SK-N-SH (cell line): ENCODE results near the gene TMEM92. TPM values are rescaled to one million over a fixed set of nuclear protein-coding genes. Genes with fewer than 3 reads are reported as not detected.

ENCODE experiments used
- CTCF ChIA-PET: fragments of 300-600, 350-600 bp; formaldehyde crosslinking; extraction: SDS; loops from one replicate; lab custom pipeline; 2021; lab: Yijun Ruan, JAX
- POLR2A ChIA-PET: fragments of 350-600 bp; sonication (Branson Sonifier 250); formaldehyde crosslinking; extraction: SDS; loops from one replicate; lab custom pipeline; 2020; ENCODE audit warnings: antibody characterized with exemption, inconsistent platforms; lab: Yijun Ruan, JAX
- DNase-seq: peaks from one replicate; pipeline ENCODE4 v3.0.0; 2012
- H2AFZ ChIP-seq: fragments of 200-600 bp; sonication (generic); 2 replicates; pipeline ENCODE4 v1.8.1; 2016; ENCODE audit warnings: antibody characterized with exemption, mild to moderate bottlenecking, low read depth
- H3F3A ChIP-seq: fragments of 200-600 bp; sonication (generic); replicated peaks from 2 replicates; pipeline ENCODE3; 2016; ENCODE audit warnings: antibody characterized with exemption, mild to moderate bottlenecking; ENCODE audit not compliant: insufficient read depth
- H3K27ac ChIP-seq, 2 experiments: fragments of 200-500 bp in 1 of 2; fragments of 200-600 bp in 1 of 2; sonication (Bioruptor generic) in 1 of 2; sonication (generic), shearing (Covaris generic) in 1 of 2; 2 replicates each; pipeline versions ENCODE4 v1.5.1 to v1.6.1; 2014 to 2016; ENCODE audit warnings: low read depth in 2 of 2, inconsistent platforms in 1 of 2, low read length in 1 of 2, mild to moderate bottlenecking in 1 of 2, mixed read lengths in 1 of 2
- H3K27me3 ChIP-seq: fragments of 200-600 bp; sonication (generic), shearing (Covaris generic); 2 replicates; pipeline ENCODE4 v1.6.1; 2016; ENCODE audit warnings: mixed run types; ENCODE audit not compliant: insufficient read depth
- H3K36me3 ChIP-seq, 2 experiments: fragments of 200-500 bp in 1 of 2; fragments of 200-600 bp in 1 of 2; sonication (Bioruptor generic) in 1 of 2; sonication (generic) in 1 of 2; replicated peaks in 1 of 2; 2 replicates each; pipeline versions ENCODE3 to v1.5.1; 2014 to 2016; ENCODE audit warnings: low read length in 1 of 2, mild to moderate bottlenecking in 1 of 2; ENCODE audit not compliant: insufficient read depth in 2 of 2, control insufficient read depth in 1 of 2
- H3K4me1 ChIP-seq, 2 experiments: fragments of 200-500 bp in 1 of 2; fragments of 200-600 bp in 1 of 2; sonication (Bioruptor generic) in 1 of 2; sonication (generic), shearing (Covaris generic) in 1 of 2; 2 replicates each; pipeline versions ENCODE4 v1.5.1 to v1.6.1; 2014 to 2016; ENCODE audit warnings: low read depth in 1 of 2, low read length in 1 of 2, mixed run types in 1 of 2; ENCODE audit not compliant: insufficient read depth in 2 of 2, control insufficient read depth in 1 of 2
- H3K4me2 ChIP-seq: fragments of 200-600 bp; sonication (generic), shearing (Covaris generic); 2 replicates; pipeline ENCODE4 v1.6.1; 2017; ENCODE audit warnings: mixed run types
- H3K4me3 ChIP-seq, 2 experiments: fragments of 200-500 bp in 1 of 2; fragments of 200-600 bp in 1 of 2; sonication (Bioruptor generic) in 1 of 2; sonication (generic), shearing (Covaris generic) in 1 of 2; 2 replicates each; pipeline versions ENCODE4 v1.5.1 to v1.8.1; 2014 to 2016; ENCODE audit warnings: low read depth in 2 of 2, inconsistent platforms in 1 of 2, low read length in 1 of 2, mild to moderate bottlenecking in 1 of 2, mixed read lengths in 1 of 2, moderate library complexity in 1 of 2
- H3K79me2 ChIP-seq: fragments of 200-600 bp; sonication (generic); 2 replicates; pipeline ENCODE4 v1.8.1; 2017; ENCODE audit warnings: mild to moderate bottlenecking; ENCODE audit not compliant: insufficient read depth
- H3K9ac ChIP-seq: fragments of 200-600 bp; sonication (generic); 2 replicates; pipeline ENCODE4 v1.6.1; 2017; ENCODE audit warnings: mixed run types
- H3K9me2 ChIP-seq: fragments of 200-600 bp; sonication (generic); 2 replicates; pipeline ENCODE4 v1.6.1; 2017; ENCODE audit warnings: mixed run types
- H3K9me3 ChIP-seq: fragments of 200-600 bp; sonication (generic); 2 replicates; pipeline ENCODE4 v1.6.1; 2017; ENCODE audit warnings: mixed run types, mild to moderate bottlenecking, moderate library complexity
- H4K20me1 ChIP-seq: fragments of 200-600 bp; sonication (generic); 2 replicates; pipeline ENCODE4 v1.6.1; 2017; ENCODE audit warnings: mild to moderate bottlenecking, mixed run types; ENCODE audit not compliant: insufficient read depth
- CHD2 ChIP-seq: fragments of 150-350 bp; IDR thresholded peaks from 2 replicates; pipeline ENCODE4 v1.6.1; 2018; ENCODE audit warnings: low read length; ENCODE audit not compliant: partially characterized antibody
- ELF1 ChIP-seq: IDR thresholded peaks from 2 replicates; pipeline ENCODE4 v1.4.0; 2012
- EP300 ChIP-seq, 2 experiments: IDR thresholded peaks; 2 replicates each; pipeline versions ENCODE4 v1.4.0 to v1.6.1; 2012; ENCODE audit warnings: borderline replicate concordance in 1 of 2, low read depth in 1 of 2, low read length in 1 of 2
- FOSL2 ChIP-seq: IDR thresholded peaks from 2 replicates; pipeline ENCODE4 v1.4.0; 2012; ENCODE audit warnings: low read depth, mild to moderate bottlenecking, moderate library complexity, borderline replicate concordance
- FOXJ3 ChIP-seq: sonication (generic); formaldehyde crosslinking; IDR thresholded peaks from 2 replicates; pipeline ENCODE4 v1.5.1; 2020; ENCODE audit warnings: mild to moderate bottlenecking, missing genetic modification reagents
- GATA2 ChIP-seq: sonication (generic); formaldehyde crosslinking; IDR thresholded peaks from 2 replicates; pipeline ENCODE4 v1.5.0; 2020; ENCODE audit warnings: mild to moderate bottlenecking, missing genetic modification reagents
- MXI1 ChIP-seq: IDR thresholded peaks from 2 replicates; pipeline ENCODE4 v1.6.1; 2012; ENCODE audit warnings: mild to moderate bottlenecking, low read depth, low read length, improper control_type of control experiment
- NFIC ChIP-seq: IDR thresholded peaks from 2 replicates; pipeline ENCODE4 v1.4.0; 2012; ENCODE audit warnings: borderline replicate concordance
- NRF1 ChIP-seq: IDR thresholded peaks from 2 replicates; pipeline ENCODE4 v1.6.1; 2012; ENCODE audit warnings: low read depth, mild to moderate bottlenecking, low read length
- POLR2AphosphoS5 ChIP-seq: IDR thresholded peaks from 2 replicates; pipeline ENCODE4 v1.6.1; 2012; ENCODE audit warnings: low read depth, low read length
- RAD21 ChIP-seq: IDR thresholded peaks from 2 replicates; pipeline ENCODE4 v1.6.1; 2012; ENCODE audit warnings: mild to moderate bottlenecking, low read length
- RCOR1 ChIP-seq: fragments of 150-350 bp; IDR thresholded peaks from 2 replicates; pipeline ENCODE4 v1.6.1; 2017; ENCODE audit warnings: antibody characterized with exemption, low read length
- RFX5 ChIP-seq: IDR thresholded peaks from 2 replicates; pipeline ENCODE4 v1.6.1; 2012; ENCODE audit warnings: mild to moderate bottlenecking, improper control_type of control experiment, low read length
- RXRA ChIP-seq: IDR thresholded peaks from 2 replicates; pipeline ENCODE4 v1.4.0; 2012; ENCODE audit warnings: low read depth, mild to moderate bottlenecking, borderline replicate concordance
- SIN3A ChIP-seq: IDR thresholded peaks from 2 replicates; pipeline ENCODE4 v1.6.1; 2012; ENCODE audit warnings: low read depth, mild to moderate bottlenecking, low read length, moderate library complexity, borderline replicate concordance
- SMC3 ChIP-seq: IDR thresholded peaks from 2 replicates; pipeline ENCODE4 v1.6.1; 2012; ENCODE audit warnings: low read depth, low read length, improper control_type of control experiment
- TAF1 ChIP-seq: IDR thresholded peaks from 2 replicates; pipeline ENCODE4 v1.6.1; 2012; ENCODE audit warnings: low read depth, mild to moderate bottlenecking, low read length, moderate library complexity, borderline replicate concordance
- TCF12 ChIP-seq: IDR thresholded peaks from 2 replicates; pipeline ENCODE4 v1.4.0; 2012
- TEAD4 ChIP-seq: IDR thresholded peaks from 2 replicates; pipeline ENCODE4 v1.4.0; 2012; ENCODE audit warnings: mild to moderate bottlenecking, borderline replicate concordance; ENCODE audit not compliant: insufficient read depth
- WGBS: methylation state at CpG from one replicate; pipeline ENCODE4 v1.1.6; 2017; ENCODE audit warnings: low lambda C conversion rate; 5-methylcytosine and 5-hydroxymethylcytosine counted together
- polyA plus RNA-seq, 3 experiments: library from polyadenylated mRNA; depleted of rRNA; stranded (reverse); fragments of >200 nt; gene quantifications; 2 replicates each; pipeline ENCODE4 v1.2.3, GENCODE V29; 2012
- TF ChIP-seq, protein P1 (sequence below): IDR thresholded peaks from 2 replicates; pipeline ENCODE4; 2012
- TF ChIP-seq, protein P2 (sequence below): IDR thresholded peaks from 2 replicates; pipeline ENCODE4 v1.4.0; 2012; ENCODE audit warnings: low read depth
- TF ChIP-seq, protein P3 (sequence below): fragments of 200-600 bp; sonication (generic); IDR thresholded peaks from 2 replicates; pipeline ENCODE4 v1.6.1; 2017; ENCODE audit warnings: antibody characterized with exemption, mild to moderate bottlenecking, moderate library complexity
- TF ChIP-seq, protein P4 (sequence below): fragments of 150-350 bp; IDR thresholded peaks from 2 replicates; pipeline ENCODE4 v1.6.1; 2017; ENCODE audit warnings: antibody characterized with exemption, low read length, low read depth, borderline replicate concordance

The TMEM92 gene
- polyA plus RNA-seq, 1 of the 3 experiments (the other 2 are of a cell fraction), result 0.46 TPM

DNA sequence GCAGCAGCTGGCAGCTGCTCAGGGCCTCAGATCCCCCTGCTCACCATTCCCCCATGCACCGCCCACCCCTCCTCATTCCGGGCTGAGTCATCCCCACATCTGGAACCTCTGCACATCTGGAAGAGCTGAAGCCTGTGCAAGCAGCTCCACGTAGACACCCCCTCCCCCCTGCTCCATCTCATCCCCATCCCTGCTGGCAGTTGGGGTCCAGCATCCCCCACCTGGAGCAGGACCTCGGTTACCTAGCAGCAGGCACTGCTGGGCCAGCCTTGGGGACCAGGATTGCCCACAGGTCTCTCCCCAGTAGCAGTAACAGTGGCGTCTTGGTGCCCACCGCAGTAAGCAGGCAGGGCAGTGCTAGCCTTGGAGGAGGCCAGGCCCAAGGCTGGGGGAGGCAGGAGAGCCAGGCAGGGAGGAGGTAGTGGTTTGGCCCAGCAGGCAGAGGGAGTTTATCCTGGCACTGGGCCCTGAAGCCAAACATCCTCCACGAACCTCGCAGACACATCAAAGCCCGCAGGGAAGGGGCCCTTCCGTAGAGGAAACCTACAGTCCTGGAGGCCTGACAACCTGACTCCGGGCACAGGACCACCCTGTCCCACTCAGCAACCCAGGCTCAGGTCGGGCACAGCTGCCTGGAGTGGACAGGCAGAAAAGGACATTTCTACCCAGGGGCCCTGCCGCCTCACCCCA, 7.7 kb upstream of the TMEM92 start:
- WGBS, result 27% methylated on average over 12 of the region's 13 CpGs
- ChIA-PET CTCF (interaction anchor here (0.7 to 53.3 kb wide), 15 partner anchors 7 to 284 kb away, joined by 3 to 2150 read pairs (median 8); partner anchors contain the start of genes COL1A1, PDK2, SGCA and TMEM92), POLR2A (interaction anchor here (1.2 to 2.0 kb wide), 3 partner anchors 54 to 58 kb away, joined by 3 to 5 read pairs (median 4); no protein-coding TSS in a partner anchor)
- Histone ChIP-seq H2AFZ (no peak overlapping the region), H3K36me3 (no peaks in the 10 kb centered on the region), H3K4me2 (peak overlapping the region; percentile 92), H3K9me2 (no peaks in the 10 kb centered on the region), H3K9ac (peak overlapping the region; percentile 46; the same call in 1 of the 2 replicates), H3K9me3 (no peaks in the 10 kb centered on the region), H3K27ac (peak overlapping the region; percentile 31 to 60), H4K20me1 (no peaks in the 10 kb centered on the region), H3K4me1 (peaks cover 43 to 53% of the 10 kb centered on the region in 2 experiments; a peak in 3 of 4 replicates), H3K4me3 (peak overlapping the region in 1 of 2 experiments; percentile 34; a peak in 2 of 4 replicates), H3F3A (peaks cover 10% of the 10 kb centered on the region), H3K79me2 (0 out of 2 replicates have a peak, but pooled peaks cover 5% of the 10 kb centered on the region), H3K27me3 (no peaks in the 10 kb centered on the region)
- peak; percentile 82 for DNase-seq
- TF ChIP-seq, protein P1, sequence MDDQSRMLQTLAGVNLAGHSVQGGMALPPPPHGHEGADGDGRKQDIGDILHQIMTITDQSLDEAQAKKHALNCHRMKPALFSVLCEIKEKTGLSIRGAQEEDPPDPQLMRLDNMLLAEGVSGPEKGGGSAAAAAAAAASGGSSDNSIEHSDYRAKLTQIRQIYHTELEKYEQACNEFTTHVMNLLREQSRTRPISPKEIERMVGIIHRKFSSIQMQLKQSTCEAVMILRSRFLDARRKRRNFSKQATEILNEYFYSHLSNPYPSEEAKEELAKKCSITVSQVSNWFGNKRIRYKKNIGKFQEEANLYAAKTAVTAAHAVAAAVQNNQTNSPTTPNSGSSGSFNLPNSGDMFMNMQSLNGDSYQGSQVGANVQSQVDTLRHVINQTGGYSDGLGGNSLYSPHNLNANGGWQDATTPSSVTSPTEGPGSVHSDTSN, result peak; percentile 43; the same call in 1 of the 2 replicates
- peak; percentile 99 for TF ChIP-seq NFIC
- TF ChIP-seq POLR2AphosphoS5, result no peak
- TF ChIP-seq, protein P2, sequence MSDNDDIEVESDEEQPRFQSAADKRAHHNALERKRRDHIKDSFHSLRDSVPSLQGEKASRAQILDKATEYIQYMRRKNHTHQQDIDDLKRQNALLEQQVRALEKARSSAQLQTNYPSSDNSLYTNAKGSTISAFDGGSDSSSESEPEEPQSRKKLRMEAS, result peak; percentile 38
- no peak for TF ChIP-seq ELF1
- peak; percentile 24 to 66; a peak in 2 of 4 replicates for TF ChIP-seq EP300 (IDR thresholded peaks at IDR 0.05; ENCODE audit: borderline replicate concordance in 1 of 2, low read depth in 1 of 2, low read length in 1 of 2)
- TF ChIP-seq TEAD4, result no peak; the same call in 1 of the 2 replicates
- TF ChIP-seq SMC3, result peak; percentile 31
- TF ChIP-seq NRF1, result no peak
- no peak for TF ChIP-seq GATA2
- peak; percentile 45; the same call in 1 of the 2 replicates for TF ChIP-seq SIN3A
- TF ChIP-seq RAD21, result peak; percentile 26
- TF ChIP-seq RXRA, result no peak; the same call in 1 of the 2 replicates
- no peak for TF ChIP-seq MXI1
- TF ChIP-seq, protein P3, sequence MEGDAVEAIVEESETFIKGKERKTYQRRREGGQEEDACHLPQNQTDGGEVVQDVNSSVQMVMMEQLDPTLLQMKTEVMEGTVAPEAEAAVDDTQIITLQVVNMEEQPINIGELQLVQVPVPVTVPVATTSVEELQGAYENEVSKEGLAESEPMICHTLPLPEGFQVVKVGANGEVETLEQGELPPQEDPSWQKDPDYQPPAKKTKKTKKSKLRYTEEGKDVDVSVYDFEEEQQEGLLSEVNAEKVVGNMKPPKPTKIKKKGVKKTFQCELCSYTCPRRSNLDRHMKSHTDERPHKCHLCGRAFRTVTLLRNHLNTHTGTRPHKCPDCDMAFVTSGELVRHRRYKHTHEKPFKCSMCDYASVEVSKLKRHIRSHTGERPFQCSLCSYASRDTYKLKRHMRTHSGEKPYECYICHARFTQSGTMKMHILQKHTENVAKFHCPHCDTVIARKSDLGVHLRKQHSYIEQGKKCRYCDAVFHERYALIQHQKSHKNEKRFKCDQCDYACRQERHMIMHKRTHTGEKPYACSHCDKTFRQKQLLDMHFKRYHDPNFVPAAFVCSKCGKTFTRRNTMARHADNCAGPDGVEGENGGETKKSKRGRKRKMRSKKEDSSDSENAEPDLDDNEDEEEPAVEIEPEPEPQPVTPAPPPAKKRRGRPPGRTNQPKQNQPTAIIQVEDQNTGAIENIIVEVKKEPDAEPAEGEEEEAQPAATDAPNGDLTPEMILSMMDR, result peak; percentile 35
- TF ChIP-seq RCOR1, result no peak
- TF ChIP-seq TCF12, result peak; percentile 80
- TF ChIP-seq FOXJ3 (CRISPR knock-in tag), result peak; percentile 66; the same call in 1 of the 2 replicates
- peak; percentile 23 for TF ChIP-seq CHD2
- TF ChIP-seq FOSL2, result peak; percentile 23; the same call in 1 of the 2 replicates
- TF ChIP-seq, protein P4, sequence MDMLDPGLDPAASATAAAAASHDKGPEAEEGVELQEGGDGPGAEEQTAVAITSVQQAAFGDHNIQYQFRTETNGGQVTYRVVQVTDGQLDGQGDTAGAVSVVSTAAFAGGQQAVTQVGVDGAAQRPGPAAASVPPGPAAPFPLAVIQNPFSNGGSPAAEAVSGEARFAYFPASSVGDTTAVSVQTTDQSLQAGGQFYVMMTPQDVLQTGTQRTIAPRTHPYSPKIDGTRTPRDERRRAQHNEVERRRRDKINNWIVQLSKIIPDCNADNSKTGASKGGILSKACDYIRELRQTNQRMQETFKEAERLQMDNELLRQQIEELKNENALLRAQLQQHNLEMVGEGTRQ, result no peak
- TF ChIP-seq RFX5, result no peak
- TF ChIP-seq TAF1, result peak; percentile 23; the same call in 1 of the 2 replicates
